GM12878 (cell line): ENCODE measurements around the gene COG4. TPM values are rescaled to one million over a fixed set of nuclear protein-coding genes. Genes with fewer than 3 reads are reported as not detected.

Experiments
- ATAC-seq: fragments of 200-7000 bp; cut with Tn5 transposase; 3 replicates; pipeline ENCODE4 v1.9.1; 2020; ENCODE audit warnings: mild to moderate bottlenecking, moderate library complexity
- BruUV-seq: library from RNA; stranded (reverse); fragments of 400-500 nt; replicated peaks from 2 replicates; lab custom pipeline; 2021; lab: Mats Ljungman, UMichigan
- CTCF ChIA-PET: fragments of 300-600 bp; sonication (Branson Sonifier 250); formaldehyde crosslinking; extraction: SDS; loops from one replicate; lab custom pipeline; 2021; ENCODE audit warnings: inconsistent platforms; lab: Yijun Ruan, JAX
- POLR2A ChIA-PET: fragments of 350-600 bp; formaldehyde crosslinking; extraction: SDS; loops from one replicate; lab custom pipeline; 2021; ENCODE audit warnings: inconsistent platforms; lab: Charles Lee
- RAD21 ChIA-PET: fragments of 300-600 bp; sonication (Branson Sonifier 250); formaldehyde crosslinking; loops from one replicate; lab custom pipeline; 2023; ENCODE audit warnings: antibody characterized with exemption; ENCODE audit not compliant: unreplicated experiment; lab: Charles Lee
- SMC1A ChIA-PET: fragments of 300-600 bp; sonication (Branson Sonifier 250); formaldehyde crosslinking; loops from one replicate; lab custom pipeline; 2023; ENCODE audit not compliant: unreplicated experiment, uncharacterized antibody; lab: Charles Lee
- DNase-seq: peaks from one replicate; pipeline ENCODE4 v3.0.0-alpha.2; 2011; ENCODE audit warnings: low read depth, low spot score
- FAIRE-seq: peaks from 3 replicates; lab custom pipeline; 2011; peaks lifted over from hg19 to GRCh38; lab: Jason Lieb, UNC
- H2AFZ ChIP-seq: 2 replicates; pipeline ENCODE4 v1.6.0; 2011; ENCODE audit warnings: low read depth, low read length, control low read depth; ENCODE audit not compliant: control insufficient read depth
- H3K27ac ChIP-seq: 2 replicates; pipeline ENCODE4 v1.5.1; 2011; ENCODE audit warnings: control low read depth; ENCODE audit not compliant: control insufficient read depth, insufficient read depth
- H3K27me3 ChIP-seq, 2 experiments: replicated peaks in 1 of 2; 2 replicates each; pipeline versions ENCODE4 v1.6.0 to v1.6.1; 2011; ENCODE audit warnings: low read length in 1 of 2; ENCODE audit not compliant: control insufficient read depth in 2 of 2, insufficient read depth in 2 of 2
- H3K36me3 ChIP-seq, 2 experiments: 2 replicates each; pipeline ENCODE4 v1.5.1; 2011; ENCODE audit warnings: low read length in 1 of 2; ENCODE audit not compliant: control insufficient read depth in 2 of 2, insufficient read depth in 2 of 2
- H3K4me1 ChIP-seq: 2 replicates; pipeline ENCODE4 v1.6.1; 2011; ENCODE audit warnings: mild to moderate bottlenecking, low read length, moderate library complexity, mixed read lengths; ENCODE audit not compliant: control insufficient read depth, insufficient read depth
- H3K4me2 ChIP-seq: 2 replicates; pipeline ENCODE4 v1.6.0; 2011; ENCODE audit warnings: control low read depth; ENCODE audit not compliant: control insufficient read depth, insufficient read depth
- H3K4me3 ChIP-seq: fragments of 200-600 bp; sonication (generic); 2 replicates; pipeline ENCODE4 v1.5.1; 2016
- H3K79me2 ChIP-seq: 2 replicates; pipeline ENCODE4 v1.6.0; 2011; ENCODE audit warnings: low read length; ENCODE audit not compliant: control insufficient read depth, insufficient read depth
- H3K9ac ChIP-seq: 2 replicates; pipeline ENCODE4 v1.8.0; 2011; ENCODE audit warnings: low read length, control low read depth, mixed read lengths; ENCODE audit not compliant: control insufficient read depth, insufficient read depth
- H3K9me3 ChIP-seq: replicated peaks from 3 replicates; pipeline ENCODE4 v1.5.1; 2011; ENCODE audit warnings: mild to moderate bottlenecking, low read length; ENCODE audit not compliant: control insufficient read depth, insufficient read depth
- H4K20me1 ChIP-seq: 2 replicates; pipeline ENCODE4 v1.6.0; 2011; ENCODE audit not compliant: control insufficient read depth, insufficient read depth
- FOXM1 ChIP-seq: IDR thresholded peaks from 2 replicates; pipeline ENCODE4 v1.6.1; 2012; ENCODE audit warnings: low read depth, mild to moderate bottlenecking, inconsistent platforms, low read length, moderate library complexity
- HSF1 ChIP-seq: fragments of 150-350 bp; IDR thresholded peaks from 2 replicates; pipeline ENCODE4 v1.6.1; 2014; ENCODE audit warnings: mild to moderate bottlenecking, low read depth, low read length
- KAT2A ChIP-seq: conservative IDR thresholded peaks from 2 replicates; pipeline ENCODE4 v1.6.1; 2011; ENCODE audit warnings: low read depth, low read length; ENCODE audit not compliant: control insufficient read depth
- KLF5 ChIP-seq: fragments of 450-650 bp; IDR thresholded peaks from 2 replicates; pipeline ENCODE4 v1.6.1; 2014; ENCODE audit warnings: mild to moderate bottlenecking; ENCODE audit not compliant: partially characterized antibody
- MAX ChIP-seq: IDR thresholded peaks from 2 replicates; pipeline ENCODE4 v1.6.1; 2012; ENCODE audit warnings: low read depth, low read length, improper control_type of control experiment
- NFXL1 ChIP-seq: fragments of 450-650 bp; IDR thresholded peaks from 2 replicates; pipeline ENCODE4 v1.6.1; 2017; ENCODE audit warnings: antibody characterized with exemption, mild to moderate bottlenecking, borderline replicate concordance
- WGBS: methylation state at CpG from one replicate; pipeline ENCODE4 v1.1.6; 2016; ENCODE audit warnings: low lambda C conversion rate; ENCODE audit not compliant: insufficient replicate concordance, insufficient coverage; ENCODE audit errors: missing lambda C conversion rate; 5-methylcytosine and 5-hydroxymethylcytosine counted together
- in situ Hi-C: fragments of 300-500 bp; cut with MboI; formaldehyde crosslinking; loops from 9 replicates; pipeline ENCODE4 v1.14.3; 2018; ENCODE audit warnings: mixed read lengths
- intact Hi-C: fragments of 100-400 bp; cut with micrococcal nuclease; formaldehyde crosslinking; loops from one replicate; pipeline ENCODE4 v1.14.2; 2022; ENCODE audit not compliant: unreplicated experiment
- polyA plus RNA-seq, 11 experiments: library from polyadenylated mRNA; depleted of rRNA in 4 of 11; unstranded in 6 of 11; stranded (reverse) in 5 of 11; fragments of >200 nt; fragmentation: Nextera tagmentation in 4 of 11; fragmentation: Illumina TruSeq in 1 of 11; extraction: Ambion mirVana in 4 of 11; extraction: Trizol in 1 of 11; gene quantifications; 1 replicate in 1 of 11; 2 replicates in 10 of 11; pipeline versions ENCODE4 v1.2.1 to v1.2.3, GENCODE V29; 2011 to 2016; ENCODE audit warnings: inconsistent platforms in 2 of 11, missing spikeins in 2 of 11, low read depth in 1 of 11
- total RNA-seq, 4 experiments: library from RNA; depleted of rRNA in 3 of 4; stranded (reverse); fragments of >200 nt in 3 of 4; fragmentation: Illumina TruSeq in 1 of 4; extraction: Trizol in 1 of 4; gene quantifications; 2 replicates each; pipeline versions ENCODE4 v1.2.1 to v1.2.3, GENCODE V29; 2013 to 2021

COG4 gene
- total and polyA plus RNA-seq, 10 of the 15 experiments (the other 5 are each of a cell fraction or from before 2014, with no cell fraction given), result 7.0 to 57.7 (median 33.0) TPM

GRCh38 chr16:70467608-70468007 is 55.7 kb downstream of the COG4 start:
- BruUV-seq, result no TSS peak
- no peak for DNase-seq
- in situ Hi-C loops (loop anchor here (5.0 kb wide), 1 partner anchor 80 kb away; no protein-coding TSS in a partner anchor), intact Hi-C loops (no loop called here)
- RAD21 ChIA-PET, result no interaction called here
- Histone ChIP-seq H3K36me3 (no peaks in the 10 kb centered on the region; a peak in 1 of 4 replicates), H3K4me3 (no peak overlapping the region), H3K4me2 (no peak overlapping the region), H3K9ac (no peak overlapping the region), H3K27me3 (no peaks in the 10 kb centered on the region), H3K4me1 (no peaks in the 10 kb centered on the region), H3K9me3 (no peaks in the 10 kb centered on the region), H4K20me1 (no peaks in the 10 kb centered on the region), H2AFZ (no peak overlapping the region), H3K27ac (no peak overlapping the region), H3K79me2 (no peaks in the 10 kb centered on the region)
- SMC1A ChIA-PET, result no interaction called here
- WGBS, result 91% methylated on average over 8 of the region's 8 CpGs
- CTCF ChIA-PET, result interaction anchor here (1.0 to 1.4 kb wide), 2 partner anchors 71 to 74 kb away, joined by 3 read pairs; no protein-coding TSS in a partner anchor
- no peak for ATAC-seq
- no peak for FAIRE-seq
- TF ChIP-seq FOXM1 (no peak), KLF5 (no peak), NFXL1 (no peak), HSF1 (no peak), KAT2A (no peak), MAX (no peak)
- POLR2A ChIA-PET, result interaction anchor here (0.6 kb wide), 1 partner anchor 9 kb away, joined by 3 read pairs; no protein-coding TSS in a partner anchor
